GM19193 (cell line): ENCODE results near the gene ACP2.

Source experiments
- POLR2A ChIP-seq: IDR thresholded peaks from 4 replicates; pipeline ENCODE4 v1.6.1; 2011; ENCODE audit not compliant: insufficient read depth, insufficient read length; ENCODE audit errors: extremely low read depth

Gene ACP2, protein sequence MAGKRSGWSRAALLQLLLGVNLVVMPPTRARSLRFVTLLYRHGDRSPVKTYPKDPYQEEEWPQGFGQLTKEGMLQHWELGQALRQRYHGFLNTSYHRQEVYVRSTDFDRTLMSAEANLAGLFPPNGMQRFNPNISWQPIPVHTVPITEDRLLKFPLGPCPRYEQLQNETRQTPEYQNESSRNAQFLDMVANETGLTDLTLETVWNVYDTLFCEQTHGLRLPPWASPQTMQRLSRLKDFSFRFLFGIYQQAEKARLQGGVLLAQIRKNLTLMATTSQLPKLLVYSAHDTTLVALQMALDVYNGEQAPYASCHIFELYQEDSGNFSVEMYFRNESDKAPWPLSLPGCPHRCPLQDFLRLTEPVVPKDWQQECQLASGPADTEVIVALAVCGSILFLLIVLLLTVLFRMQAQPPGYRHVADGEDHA

DNA sequence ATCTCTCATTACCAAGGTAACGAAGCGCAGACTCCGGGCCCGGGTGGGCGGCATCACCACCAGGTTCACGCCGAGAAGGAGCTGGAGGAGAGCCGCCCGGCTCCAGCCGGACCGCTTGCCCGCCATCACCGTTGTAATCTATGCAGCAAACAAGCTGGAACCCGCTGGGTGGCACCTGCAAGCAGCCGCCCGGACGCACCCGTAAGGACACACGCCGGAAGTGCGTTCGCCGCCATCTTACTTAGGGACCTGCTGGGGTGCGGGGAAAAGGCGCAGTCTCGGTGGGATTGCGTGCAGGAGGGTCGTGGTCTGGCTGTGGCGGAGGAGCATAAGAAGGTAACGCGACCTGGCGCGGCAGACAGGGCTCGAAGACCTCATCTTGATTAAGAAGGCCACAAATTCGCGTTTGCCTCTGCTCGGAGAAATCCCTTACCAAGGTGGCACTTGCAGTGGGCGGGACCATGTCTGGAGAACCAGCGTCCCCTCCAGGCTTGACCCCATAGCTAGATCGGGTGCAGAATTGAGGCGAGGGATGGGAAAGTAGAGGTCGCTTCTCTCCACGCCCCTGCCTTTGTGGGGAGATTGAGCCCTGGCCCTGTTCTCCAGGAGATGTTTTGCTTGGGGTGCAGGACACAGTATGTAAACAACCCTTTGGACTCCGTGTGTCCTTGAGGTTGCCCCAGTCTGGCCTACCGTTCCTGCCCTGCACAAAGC, at the start of gene ACP2:
TSS of gene ACP2 (minus strand) at position 151 of the 714 bp plus-strand sequence. CDS start at position 126, 25 bp downstream.
- peak; percentile 87 for TF ChIP-seq POLR2A

DNA sequence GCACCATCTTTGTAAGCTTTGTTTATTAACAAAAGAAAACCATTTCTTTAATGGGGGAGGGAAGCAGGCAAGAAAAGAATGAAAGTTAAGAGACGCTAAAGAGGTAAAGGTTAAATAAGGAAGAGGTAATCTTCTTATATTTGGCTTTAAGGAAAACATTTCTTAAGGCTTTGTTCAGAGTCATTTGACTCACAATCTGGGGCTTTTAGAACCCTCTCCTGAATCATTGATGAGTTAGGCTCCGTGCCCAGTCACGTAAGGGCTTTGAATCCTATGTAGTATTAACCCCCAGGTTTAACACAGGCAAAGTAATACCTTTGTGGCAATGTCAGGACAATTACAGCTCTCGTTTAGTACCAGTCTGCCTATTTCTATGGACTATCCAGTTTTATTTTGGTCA, 47.4 kb upstream of the ACP2 start:
- TF ChIP-seq POLR2A = no peak

DNA sequence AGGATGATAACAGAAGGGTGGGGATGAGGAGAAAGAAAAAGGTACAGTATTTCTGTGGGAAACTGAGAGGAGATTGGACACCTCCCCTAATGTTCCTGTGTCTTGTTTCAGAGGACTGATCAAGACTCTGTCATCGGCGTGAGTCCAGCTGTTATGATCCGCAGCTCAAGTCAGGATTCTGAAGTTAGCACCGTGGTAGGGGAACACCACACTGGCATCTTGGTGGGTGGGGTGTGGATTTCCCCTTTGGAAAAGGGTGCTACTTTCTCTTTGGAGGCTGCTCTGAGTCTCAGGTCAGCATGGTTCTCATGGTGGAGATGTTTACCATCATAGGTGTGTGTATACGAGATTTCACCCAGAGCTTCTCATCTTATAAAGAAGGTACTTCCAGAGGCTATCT, 46.8 kb upstream of the ACP2 start:
- no peak for TF ChIP-seq POLR2A

DNA sequence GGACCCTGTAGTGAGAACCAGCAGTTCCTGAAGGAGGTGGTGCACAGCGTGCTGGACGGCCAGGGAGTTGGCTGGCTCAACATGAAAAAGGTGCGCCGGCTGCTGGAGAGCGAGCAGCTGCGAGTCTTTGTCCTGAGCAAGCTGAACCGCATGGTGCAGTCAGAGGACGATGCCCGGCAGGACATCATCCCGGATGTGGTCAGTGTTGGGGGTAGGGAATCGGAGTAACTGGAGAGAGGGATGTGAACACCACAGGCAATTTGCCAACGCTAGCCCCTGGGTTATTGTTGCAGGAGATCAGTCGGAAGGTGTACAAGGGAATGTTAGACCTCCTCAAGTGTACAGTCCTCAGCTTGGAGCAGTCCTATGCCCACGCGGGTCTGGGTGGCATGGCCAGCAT, 41.2 kb upstream of the ACP2 start:
- no peak for TF ChIP-seq POLR2A

DNA sequence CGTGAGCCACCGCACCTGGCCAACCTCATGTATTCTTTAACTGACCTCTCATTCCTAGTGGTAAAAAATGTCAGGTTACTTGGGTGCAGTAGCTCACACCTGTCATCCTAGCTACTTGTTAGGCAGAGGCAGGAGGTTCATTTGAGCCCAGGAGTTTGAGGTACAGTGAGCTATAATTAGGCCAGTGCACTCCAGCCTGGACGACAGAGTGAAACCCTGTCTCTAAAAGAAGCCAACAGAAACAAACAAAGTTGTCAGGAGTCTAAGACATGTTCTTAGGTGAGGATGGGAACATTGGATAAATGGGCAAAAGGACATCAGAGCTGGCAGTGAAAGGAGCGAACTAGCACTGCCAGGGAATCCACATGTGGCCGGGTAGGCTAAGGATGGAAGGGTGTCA, 39.5 kb upstream of the ACP2 start:
- no peak for TF ChIP-seq POLR2A

DNA sequence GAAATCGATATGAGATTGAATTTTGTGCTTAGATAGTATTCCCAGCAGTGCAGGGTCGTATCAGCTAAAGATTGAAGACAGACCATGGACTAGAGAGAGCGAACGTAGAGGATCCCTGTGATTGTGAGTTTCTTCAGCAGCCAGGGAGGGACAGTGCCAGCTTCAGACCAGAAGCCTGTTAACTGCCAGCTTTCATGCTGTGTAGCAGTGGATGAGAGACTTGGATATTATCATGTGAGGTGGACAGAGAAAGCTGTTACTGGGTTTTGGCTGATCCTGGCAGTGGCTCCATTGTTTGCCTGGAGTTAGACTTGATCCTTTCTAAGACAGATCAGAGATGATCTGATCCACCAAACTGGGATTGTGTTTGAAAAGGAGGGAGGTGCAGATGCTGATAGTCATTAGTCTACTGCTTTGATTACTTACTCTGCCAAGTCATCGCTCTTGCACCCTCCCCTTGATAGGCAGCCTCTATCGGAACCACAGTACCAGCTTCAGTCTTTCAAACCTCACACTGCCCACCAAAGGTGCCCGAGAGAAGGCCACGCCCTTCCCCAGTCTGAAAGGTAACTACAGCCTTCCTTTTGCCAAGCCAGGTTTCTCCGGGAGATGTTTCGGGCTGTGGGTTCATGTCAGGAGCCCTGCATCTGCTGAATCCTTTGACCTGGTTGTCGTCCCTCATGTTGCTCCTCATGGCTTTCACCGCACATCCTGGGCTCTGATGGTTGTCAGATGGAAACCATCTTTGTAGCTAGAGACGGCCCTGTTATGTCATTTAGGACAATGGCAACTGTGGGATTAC, 37.6 kb upstream of the ACP2 start:
- no peak for TF ChIP-seq POLR2A

DNA sequence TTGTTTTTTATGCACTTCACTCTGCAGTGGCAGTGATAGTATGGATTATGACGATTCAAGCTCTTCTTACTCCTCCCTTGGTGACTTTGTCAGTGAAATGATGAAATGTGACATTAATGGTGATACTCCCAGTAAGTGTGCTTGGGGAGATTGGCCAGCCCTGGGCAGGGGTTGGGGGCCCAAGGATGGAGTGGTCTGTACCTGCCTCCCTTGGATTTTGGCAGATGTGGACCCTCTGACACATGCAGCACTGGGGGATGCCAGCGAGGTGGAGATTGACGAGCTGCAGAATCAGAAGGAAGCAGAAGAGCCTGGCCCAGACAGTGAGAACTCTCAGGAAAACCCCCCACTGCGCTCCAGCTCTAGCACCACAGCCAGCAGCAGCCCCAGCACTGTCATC, 35.5 kb upstream of the ACP2 start:
- no peak for TF ChIP-seq POLR2A

DNA sequence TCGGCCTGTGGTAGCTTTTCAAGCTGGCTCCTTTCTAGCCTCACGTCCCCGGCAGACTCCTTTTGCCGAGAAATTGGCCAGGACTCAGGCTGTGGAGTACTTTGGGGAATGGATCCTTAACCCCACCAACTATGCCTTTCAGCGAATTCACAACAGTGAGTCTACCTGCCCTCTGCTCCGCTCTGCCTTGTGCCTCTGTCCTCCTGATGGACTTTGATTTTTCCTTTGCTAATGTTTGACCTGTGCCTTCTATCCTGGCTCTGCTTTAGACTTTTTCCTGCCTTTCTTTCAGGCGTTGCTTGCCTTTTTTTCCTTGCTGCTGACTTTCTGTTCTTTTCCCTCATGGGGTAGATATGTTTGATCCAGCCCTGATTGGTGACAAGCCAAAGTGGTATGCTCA, 33.8 kb upstream of the ACP2 start:
- TF ChIP-seq POLR2A = no peak

DNA sequence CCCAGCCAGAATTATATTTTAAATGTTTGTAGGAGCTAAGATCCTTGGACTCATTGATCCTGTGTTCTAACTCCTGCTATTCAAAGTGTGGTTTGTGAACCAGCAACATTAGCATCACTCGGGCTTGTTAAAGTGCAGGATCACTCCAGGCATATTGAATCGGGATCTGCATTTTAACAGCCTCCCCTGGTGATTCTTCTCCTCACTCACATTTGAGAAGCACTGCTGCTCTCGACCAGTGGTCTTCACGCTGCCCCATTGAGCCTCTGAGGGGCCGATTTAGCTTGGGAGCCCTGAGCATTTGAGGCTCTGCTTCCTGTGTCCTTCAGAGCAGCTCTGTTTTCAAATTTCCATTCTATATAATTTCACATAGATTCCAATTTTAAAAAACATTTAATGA, 32.2 kb upstream of the ACP2 start:
- no peak for TF ChIP-seq POLR2A

DNA sequence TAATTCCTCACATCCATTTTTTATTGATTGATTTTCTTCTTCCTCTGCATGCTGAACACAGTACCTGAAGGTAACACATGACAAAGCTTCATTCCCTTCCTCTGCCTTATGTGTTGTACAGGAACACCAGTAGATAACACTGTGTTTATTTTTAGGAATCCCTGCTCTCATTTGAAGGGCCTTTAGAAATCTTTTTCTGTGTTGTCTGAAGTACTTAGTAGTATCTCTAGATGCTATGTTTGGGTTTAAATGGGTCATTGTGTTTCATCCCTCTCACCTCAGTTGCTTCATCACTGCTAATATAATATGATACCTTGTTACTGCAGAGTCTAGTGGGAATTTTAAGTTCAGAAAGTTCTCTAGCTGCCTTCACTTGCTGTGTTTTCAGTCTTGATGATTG, 31.5 kb upstream of the ACP2 start:
- no peak for TF ChIP-seq POLR2A

DNA sequence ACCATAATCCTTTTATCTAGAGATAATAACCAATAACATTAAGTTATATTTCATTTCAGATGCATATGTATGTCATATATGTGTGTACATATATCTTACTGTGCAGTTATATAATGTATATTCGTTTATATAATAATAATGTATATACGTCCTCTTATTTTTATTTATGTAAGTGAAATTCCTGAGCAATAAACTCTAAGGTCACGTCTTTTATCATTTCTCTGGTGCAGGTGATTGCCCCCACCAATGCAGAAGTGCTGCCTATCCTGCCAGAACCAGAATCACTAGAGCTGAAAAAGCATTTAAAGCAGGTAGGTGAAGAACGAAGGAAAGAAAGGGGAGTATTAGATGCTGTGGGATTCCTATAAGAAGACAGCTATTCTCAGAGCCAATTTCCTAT, 30.2 kb upstream of the ACP2 start:
- no peak for TF ChIP-seq POLR2A

DNA sequence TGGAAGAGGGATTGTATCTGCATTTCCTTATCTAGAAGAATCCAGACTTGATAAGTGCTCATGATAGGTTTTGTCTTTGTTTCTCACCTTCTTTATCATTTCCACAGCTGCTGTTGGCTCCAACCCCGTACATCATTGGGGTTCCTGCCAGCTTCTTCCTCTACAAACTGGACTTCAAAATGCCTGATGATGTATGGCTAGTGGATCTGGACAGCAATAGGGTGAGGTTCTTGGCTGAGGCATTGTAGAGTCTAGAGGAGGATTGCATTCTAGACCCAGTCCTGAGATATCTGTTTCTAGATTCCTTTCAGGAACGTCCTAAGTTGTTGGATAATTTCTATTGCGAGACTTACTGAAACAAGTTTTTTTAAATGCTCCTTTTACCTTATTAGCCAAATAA, 29.4 kb upstream of the ACP2 start:
- TF ChIP-seq POLR2A = no peak

DNA sequence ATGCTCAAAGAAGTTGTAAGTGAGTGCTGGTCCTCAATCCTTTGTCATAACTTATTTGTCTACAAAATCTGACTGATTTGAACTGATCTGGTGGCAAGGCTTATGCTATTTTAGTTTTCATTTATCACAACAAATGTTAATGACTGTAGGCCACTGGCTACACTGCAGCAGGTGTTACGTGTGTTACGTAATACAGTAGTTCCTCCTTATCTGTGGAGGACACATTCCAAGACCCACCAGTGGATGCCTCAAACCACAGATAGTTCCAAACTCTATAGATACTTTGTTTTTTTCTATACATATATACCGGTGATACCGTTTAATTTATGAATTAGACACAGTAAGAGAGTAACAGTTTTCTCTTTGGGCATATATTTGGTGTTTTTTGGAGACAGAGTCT, 28.3 kb upstream of the ACP2 start:
- no peak for TF ChIP-seq POLR2A

DNA sequence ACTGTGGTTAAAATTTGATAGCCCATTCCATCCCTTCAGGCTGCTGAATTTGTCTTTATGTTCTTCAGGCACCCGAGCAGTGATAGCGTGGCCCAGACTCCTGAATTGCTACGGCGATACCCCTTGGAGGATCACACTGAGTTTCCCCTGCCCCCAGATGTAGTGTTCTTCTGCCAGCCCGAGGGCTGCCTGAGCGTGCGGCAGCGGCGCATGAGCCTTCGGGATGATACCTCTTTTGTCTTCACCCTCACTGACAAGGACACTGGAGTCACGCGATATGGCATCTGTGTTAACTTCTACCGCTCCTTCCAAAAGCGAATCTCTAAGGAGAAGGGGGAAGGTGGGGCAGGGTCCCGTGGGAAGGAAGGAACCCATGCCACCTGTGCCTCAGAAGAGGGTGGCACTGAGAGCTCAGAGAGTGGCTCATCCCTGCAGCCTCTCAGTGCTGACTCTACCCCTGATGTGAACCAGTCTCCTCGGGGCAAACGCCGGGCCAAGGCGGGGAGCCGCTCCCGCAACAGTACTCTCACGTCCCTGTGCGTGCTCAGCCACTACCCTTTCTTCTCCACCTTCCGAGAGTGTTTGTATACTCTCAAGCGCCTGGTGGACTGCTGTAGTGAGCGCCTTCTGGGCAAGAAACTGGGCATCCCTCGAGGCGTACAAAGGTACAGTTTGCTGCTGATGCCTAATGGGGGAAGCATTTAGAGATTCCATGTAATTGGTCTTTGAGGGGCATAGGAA, 26.1 kb upstream of the ACP2 start:
- no peak for TF ChIP-seq POLR2A

DNA sequence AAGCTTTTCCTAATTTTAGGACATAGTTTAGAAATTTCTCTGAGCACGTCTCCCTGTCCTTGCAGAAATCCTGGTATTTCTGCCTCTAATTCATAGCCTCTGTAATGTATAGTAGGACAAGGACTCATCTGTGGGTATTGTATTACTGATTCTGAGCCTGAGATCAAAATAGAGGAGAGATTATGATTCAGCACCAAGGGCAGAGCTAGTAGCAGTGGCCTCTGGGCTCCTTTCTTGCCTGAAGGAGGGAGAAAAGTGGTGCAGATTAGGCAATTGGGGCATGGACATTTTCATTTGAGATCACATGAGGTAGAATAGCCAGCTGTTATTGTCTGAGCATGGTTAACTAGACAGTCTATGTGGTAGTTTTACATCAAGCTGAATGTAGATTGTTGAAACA, 24.1 kb upstream of the ACP2 start:
- TF ChIP-seq POLR2A = no peak
